Activated T-cell treated with anti-CD3 and anti-CD28 coated beads, Interleukin-2, amount 50 U/mL, for 72 hours (primary cell): ENCODE results near the gene ATG12. TPM values are rescaled to one million over a fixed set of nuclear protein-coding genes. Genes with fewer than 3 reads are reported as not detected.
"Not testable (repeated sequence)": the region's sequence is repeated elsewhere in the genome, so short reads cannot be mapped to it uniquely, and the experiment has no call there.

ENCODE experiments used
- ATAC-seq, 2 donors: fragments of 150-1000 bp; cut with Tn5 transposase; replicated peaks in 1 of 2; 2 replicates each; pipeline ENCODE4 v1.10.0; 2021; ENCODE audit warnings: moderate library complexity in 2 of 2, mild to moderate bottlenecking in 1 of 2
- DNase-seq, 2 donors: peaks; one replicate each; pipeline ENCODE4 v3.0.0; 2021 to 2022; ENCODE audit warnings: mixed read lengths in 1 of 2
- H3K27ac Mint-ChIP-seq: one replicate; pipeline ENCODE4 v1.8.0; 2022; ENCODE audit warnings: mild to moderate bottlenecking, moderate library complexity, mixed read lengths
- H3K27me3 Mint-ChIP-seq: one replicate; pipeline ENCODE4 v1.8.0; 2022; ENCODE audit warnings: low read depth, mixed read lengths
- H3K36me3 Mint-ChIP-seq, 2 donors: one replicate each; pipeline ENCODE4 v1.8.0; 2022; ENCODE audit warnings: mixed read lengths in 2 of 2, mild to moderate bottlenecking in 1 of 2; ENCODE audit not compliant: insufficient read depth in 2 of 2
- H3K4me1 Mint-ChIP-seq: one replicate; pipeline ENCODE4 v1.8.0; 2022; ENCODE audit warnings: low read depth, mixed read lengths
- H3K4me3 Mint-ChIP-seq, 2 donors: one replicate each; pipeline ENCODE4 v1.8.0; 2022; ENCODE audit warnings: mild to moderate bottlenecking in 2 of 2, mixed read lengths in 2 of 2, moderate library complexity in 2 of 2
- H3K9me3 Mint-ChIP-seq, 2 donors: one replicate each; pipeline ENCODE4 v1.8.0; 2022; ENCODE audit warnings: mixed read lengths in 2 of 2
- total RNA-seq, 2 donors: library from RNA; stranded (reverse); gene quantifications; one replicate each; pipeline ENCODE4 v1.2.3, GENCODE V29; 2022

ATG12 gene
- total RNA-seq, 2 donors from 2014 or later, result 43.0 to 50.0 TPM

DNA sequence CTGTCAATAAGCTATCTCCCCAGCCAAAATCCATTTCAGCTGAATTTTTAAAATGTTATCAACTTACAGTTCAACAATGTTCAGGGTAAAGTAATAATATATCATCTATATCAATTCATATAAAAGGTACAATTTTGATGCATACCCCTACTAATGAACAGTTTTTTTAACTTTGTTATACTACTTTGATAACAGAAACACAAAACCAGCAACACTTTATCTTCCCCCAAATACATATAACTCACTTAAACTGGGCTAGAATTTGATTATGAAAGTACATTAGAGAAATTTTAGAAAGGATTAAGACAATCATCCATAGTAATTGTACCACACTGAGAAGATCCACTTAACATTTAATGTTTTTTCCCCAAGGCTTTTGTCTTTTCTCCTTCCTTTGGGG, 30.0 kb downstream of the ATG12 start:
- DNase-seq (no peak), ATAC-seq (no peak)
- Mint-ChIP-seq H3K36me3 (no peaks in the 10 kb centered on the region), H3K4me1 (peaks cover 34% of the 10 kb centered on the region), H3K27me3 (peaks cover 49% of the 10 kb centered on the region), H3K4me3 (no peak overlapping the region), H3K27ac (no peak overlapping the region), H3K9me3 (no peaks in the 10 kb centered on the region)

DNA sequence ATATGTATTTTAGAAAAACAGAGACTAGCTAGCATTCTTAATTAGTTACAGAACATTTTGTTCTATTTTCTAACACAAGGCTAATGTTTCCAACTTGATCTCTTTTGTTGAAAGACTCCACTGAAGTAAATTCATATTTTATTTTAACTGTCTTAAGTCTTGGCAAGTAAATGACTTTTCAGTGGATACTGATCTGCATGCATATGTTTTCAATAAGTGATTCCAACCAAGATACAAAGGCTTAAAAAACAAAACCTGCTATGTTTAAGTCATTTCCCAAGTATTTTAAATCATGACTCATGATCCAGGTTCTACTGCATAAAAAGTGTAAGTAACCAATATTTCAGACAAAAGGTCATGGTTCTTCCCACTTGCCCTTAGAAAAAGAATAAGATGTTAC, 30.6 kb downstream of the ATG12 start:
- no peak overlapping the region for H3K27ac Mint-ChIP-seq
- H3K9me3 Mint-ChIP-seq, result no peaks in the 10 kb centered on the region
- H3K4me3 Mint-ChIP-seq, result no peak overlapping the region
- peaks cover 34% of the 10 kb centered on the region for H3K4me1 Mint-ChIP-seq
- DNase-seq, result no peak
- H3K36me3 Mint-ChIP-seq, result no peaks in the 10 kb centered on the region
- no peak for ATAC-seq
- H3K27me3 Mint-ChIP-seq, result peaks cover 46% of the 10 kb centered on the region

DNA sequence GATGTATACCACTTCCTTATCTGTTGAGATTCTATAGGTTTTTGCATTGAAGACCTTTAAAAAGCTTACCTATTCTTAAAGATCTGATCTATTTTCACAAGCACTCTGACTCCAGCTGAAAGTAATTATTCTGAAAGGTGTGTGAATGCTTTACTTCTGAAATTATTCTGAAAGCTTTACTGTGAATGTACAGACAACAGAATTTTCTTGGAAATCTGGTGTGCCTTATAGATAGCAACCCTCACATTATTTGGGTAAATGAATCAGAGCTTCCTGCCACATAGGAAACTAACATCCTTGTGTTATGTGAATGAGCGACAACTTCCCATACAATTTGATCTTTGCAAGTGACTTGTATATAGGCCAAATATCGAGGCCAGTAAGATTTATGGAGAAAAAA, 31.4 kb downstream of the ATG12 start:
- ATAC-seq (no peak), DNase-seq (no peak)
- Mint-ChIP-seq H3K27me3 (peaks cover 38% of the 10 kb centered on the region), H3K27ac (no peak overlapping the region), H3K4me1 (peaks cover 26% of the 10 kb centered on the region), H3K9me3 (no peaks in the 10 kb centered on the region), H3K36me3 (no peaks in the 10 kb centered on the region), H3K4me3 (no peak overlapping the region)

DNA sequence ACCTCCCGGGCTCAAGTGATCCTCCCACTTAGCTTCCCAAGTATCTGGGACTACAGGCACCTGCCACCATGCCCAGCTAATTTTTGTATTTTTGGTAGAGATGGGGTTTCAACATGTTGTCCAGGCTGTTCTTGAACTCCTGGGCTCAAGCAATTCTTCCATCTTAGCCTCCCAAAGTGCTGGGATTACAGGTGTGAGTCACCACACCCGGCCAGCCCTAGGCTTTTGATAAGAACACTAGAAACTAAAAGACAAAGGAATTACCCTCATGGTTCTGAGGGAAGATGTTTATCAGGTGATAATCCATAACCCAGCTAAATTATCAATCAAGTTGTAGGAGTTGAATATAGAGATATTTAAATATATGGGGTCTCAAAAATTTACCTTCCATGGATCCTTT, 33.3 kb downstream of the ATG12 start:
- not testable (repeated sequence) for H3K9me3 Mint-ChIP-seq, ATAC-seq, DNase-seq, H3K36me3 Mint-ChIP-seq, H3K27ac Mint-ChIP-seq, H3K4me3 Mint-ChIP-seq
- H3K4me1 Mint-ChIP-seq, result peaks cover 12% of the 10 kb centered on the region
- peaks cover 19% of the 10 kb centered on the region for H3K27me3 Mint-ChIP-seq

DNA sequence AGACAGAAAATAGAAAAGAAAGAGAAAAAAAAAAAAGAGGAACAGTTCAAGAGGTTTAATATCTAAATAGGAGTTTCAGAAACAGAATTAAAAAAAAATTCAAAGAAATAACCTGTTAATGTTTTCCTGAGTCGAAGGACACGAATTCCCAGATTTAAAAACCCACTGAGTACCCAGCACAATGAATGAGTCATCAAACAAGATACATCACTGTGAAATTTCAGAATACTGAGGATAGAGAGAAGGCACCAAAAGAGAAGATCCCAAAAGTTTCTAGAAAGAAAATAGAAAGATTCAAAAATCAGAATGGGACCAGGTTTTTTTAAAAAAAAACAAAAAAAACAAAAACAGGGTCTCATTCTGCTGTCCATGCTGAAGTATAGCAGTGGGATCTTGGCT, 33.7 kb downstream of the ATG12 start:
- peaks cover 17% of the 10 kb centered on the region for H3K27me3 Mint-ChIP-seq
- H3K27ac Mint-ChIP-seq, result no peak overlapping the region
- H3K36me3 Mint-ChIP-seq, result no peaks in the 10 kb centered on the region
- no peak overlapping the region for H3K4me3 Mint-ChIP-seq
- ATAC-seq, result no peak
- no peaks in the 10 kb centered on the region for H3K9me3 Mint-ChIP-seq
- no peak for DNase-seq
- peaks cover 12% of the 10 kb centered on the region for H3K4me1 Mint-ChIP-seq

DNA sequence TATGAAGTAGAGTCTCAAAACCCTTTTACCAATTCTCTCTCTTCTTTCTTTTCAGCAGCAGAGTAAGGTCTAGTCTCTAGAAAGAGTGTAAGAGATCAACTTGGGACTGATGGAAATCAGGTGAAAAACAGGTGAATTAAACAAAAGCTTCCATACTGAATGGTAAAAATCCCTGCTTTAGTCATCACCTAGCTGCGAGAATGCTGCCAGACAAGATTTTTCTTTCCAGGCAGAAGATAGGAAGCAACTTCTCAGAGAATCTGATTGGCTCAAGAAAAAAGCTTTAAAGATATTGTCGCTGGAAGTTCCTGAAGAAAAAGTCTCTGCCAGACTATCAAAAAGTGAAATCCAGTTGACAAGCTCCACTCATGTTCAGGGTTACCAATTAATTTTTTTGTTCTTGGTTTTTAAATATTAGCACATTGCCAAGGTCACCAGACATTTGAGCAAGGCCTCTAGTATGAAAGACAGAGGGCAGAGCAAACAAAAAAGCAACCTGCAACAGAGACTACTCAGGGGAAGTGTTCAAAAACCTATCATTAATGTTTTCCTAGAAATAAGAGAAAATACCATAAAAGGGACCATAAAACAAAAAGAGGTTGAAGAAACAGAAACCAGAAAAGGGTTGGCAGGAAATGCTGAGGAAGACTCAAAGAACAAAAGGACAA, 34.2 kb downstream of the ATG12 start:
- peaks cover 12% of the 10 kb centered on the region for H3K4me1 Mint-ChIP-seq
- ATAC-seq (no peak), DNase-seq (no peak)
- peaks cover 21% of the 10 kb centered on the region for H3K27me3 Mint-ChIP-seq
- H3K4me3 Mint-ChIP-seq, result no peak overlapping the region
- H3K9me3 Mint-ChIP-seq, result no peaks in the 10 kb centered on the region
- H3K36me3 Mint-ChIP-seq, result no peaks in the 10 kb centered on the region
- peak overlapping the region; percentile 36 for H3K27ac Mint-ChIP-seq

DNA sequence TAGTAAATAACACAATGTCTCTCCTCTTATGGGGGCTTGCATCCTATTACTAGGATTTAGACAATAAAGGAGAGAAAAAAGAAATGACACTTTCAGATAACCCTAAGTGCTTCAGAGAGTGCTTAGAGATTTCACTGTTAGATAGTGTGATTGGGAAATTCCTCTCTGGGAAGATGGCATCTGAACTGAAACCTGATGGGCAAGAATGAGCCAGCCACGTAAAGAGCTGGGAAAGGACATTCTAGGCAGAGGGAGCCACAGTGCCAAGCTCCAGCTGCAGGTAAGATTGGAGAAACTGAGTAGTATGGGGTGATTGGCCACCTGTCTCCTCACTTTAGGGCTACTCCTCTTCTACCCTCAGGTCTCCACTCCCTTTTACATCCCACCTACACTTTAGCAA, 39.4 kb downstream of the ATG12 start:
- H3K27me3 Mint-ChIP-seq, result peaks cover 31% of the 10 kb centered on the region
- no peak overlapping the region for H3K4me3 Mint-ChIP-seq
- no peak overlapping the region for H3K27ac Mint-ChIP-seq
- no peaks in the 10 kb centered on the region for H3K36me3 Mint-ChIP-seq
- no peaks in the 10 kb centered on the region for H3K4me1 Mint-ChIP-seq
- DNase-seq, result no peak
- no peaks in the 10 kb centered on the region for H3K9me3 Mint-ChIP-seq
- ATAC-seq, result no peak

DNA sequence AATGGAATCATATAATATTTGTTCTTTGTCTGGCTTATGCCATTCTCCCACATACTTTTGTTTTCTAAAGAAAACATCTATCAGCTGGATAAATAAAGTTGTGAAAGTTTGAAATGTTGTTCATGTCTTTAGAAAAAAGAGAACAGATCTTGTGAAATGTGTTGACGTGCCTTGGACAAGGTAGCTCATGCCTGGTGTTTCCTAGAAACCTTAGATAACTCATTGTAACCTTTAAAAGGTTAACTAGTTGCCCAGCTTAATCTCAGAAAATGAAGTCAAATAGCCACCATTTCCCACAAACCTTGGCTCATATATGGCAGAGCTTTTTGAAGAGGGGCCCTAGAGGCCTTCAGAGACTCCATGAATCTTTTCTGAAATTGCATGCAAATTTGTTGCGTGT, 40.2 kb downstream of the ATG12 start:
- H3K27me3 Mint-ChIP-seq, result peaks cover 31% of the 10 kb centered on the region
- no peaks in the 10 kb centered on the region for H3K9me3 Mint-ChIP-seq
- H3K4me3 Mint-ChIP-seq, result no peak overlapping the region
- no peaks in the 10 kb centered on the region for H3K4me1 Mint-ChIP-seq
- no peaks in the 10 kb centered on the region for H3K36me3 Mint-ChIP-seq
- DNase-seq (no peak), ATAC-seq (no peak)
- no peak overlapping the region for H3K27ac Mint-ChIP-seq

DNA sequence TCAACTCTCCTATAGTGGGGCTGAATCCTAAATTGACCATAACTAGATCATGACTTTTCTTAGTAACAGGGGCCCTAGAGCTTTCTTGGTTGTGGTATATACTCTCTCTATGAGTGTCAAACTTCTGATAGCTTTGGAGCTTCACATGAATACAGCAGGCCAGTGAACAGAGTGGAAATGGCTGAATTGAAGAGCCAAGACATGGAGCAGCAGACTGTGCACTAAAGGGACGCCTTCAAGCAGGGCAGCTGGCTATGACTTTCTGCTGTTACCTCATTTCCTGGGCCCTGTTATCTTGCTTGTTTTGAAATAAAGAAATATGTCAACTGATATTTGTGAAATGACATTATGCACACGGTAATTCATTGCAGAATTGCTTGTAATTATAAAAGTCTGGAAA, 41.3 kb downstream of the ATG12 start:
- H3K4me3 Mint-ChIP-seq, result no peak overlapping the region
- H3K4me1 Mint-ChIP-seq, result no peaks in the 10 kb centered on the region
- ATAC-seq, result no peak
- H3K27ac Mint-ChIP-seq, result no peak overlapping the region
- H3K36me3 Mint-ChIP-seq, result no peaks in the 10 kb centered on the region
- no peaks in the 10 kb centered on the region for H3K9me3 Mint-ChIP-seq
- no peak for DNase-seq
- H3K27me3 Mint-ChIP-seq, result peaks cover 31% of the 10 kb centered on the region

DNA sequence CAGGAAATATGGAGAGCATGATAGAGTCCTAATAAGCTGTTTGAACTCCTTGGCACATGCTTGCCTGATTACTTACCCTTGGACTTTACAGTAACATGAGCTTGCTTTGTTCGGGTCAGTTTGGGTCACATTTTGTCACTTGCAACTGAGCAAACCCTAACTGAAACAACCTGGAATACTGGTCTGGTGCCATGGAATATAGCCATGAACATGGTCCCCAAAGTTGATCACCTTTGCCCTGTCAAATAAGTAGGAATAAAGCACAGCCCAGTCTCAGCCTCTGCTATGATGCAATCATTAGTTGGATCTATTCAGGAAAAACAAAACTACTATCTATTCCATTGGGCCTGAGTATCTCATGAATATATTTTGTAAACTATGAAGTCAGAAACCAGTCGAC, 43.1 kb downstream of the ATG12 start:
- H3K4me1 Mint-ChIP-seq, result no peaks in the 10 kb centered on the region
- H3K27me3 Mint-ChIP-seq, result peaks cover 40% of the 10 kb centered on the region
- ATAC-seq, result no peak
- no peak overlapping the region for H3K27ac Mint-ChIP-seq
- no peak for DNase-seq
- H3K9me3 Mint-ChIP-seq, result no peaks in the 10 kb centered on the region
- no peak overlapping the region for H3K4me3 Mint-ChIP-seq
- no peaks in the 10 kb centered on the region for H3K36me3 Mint-ChIP-seq

DNA sequence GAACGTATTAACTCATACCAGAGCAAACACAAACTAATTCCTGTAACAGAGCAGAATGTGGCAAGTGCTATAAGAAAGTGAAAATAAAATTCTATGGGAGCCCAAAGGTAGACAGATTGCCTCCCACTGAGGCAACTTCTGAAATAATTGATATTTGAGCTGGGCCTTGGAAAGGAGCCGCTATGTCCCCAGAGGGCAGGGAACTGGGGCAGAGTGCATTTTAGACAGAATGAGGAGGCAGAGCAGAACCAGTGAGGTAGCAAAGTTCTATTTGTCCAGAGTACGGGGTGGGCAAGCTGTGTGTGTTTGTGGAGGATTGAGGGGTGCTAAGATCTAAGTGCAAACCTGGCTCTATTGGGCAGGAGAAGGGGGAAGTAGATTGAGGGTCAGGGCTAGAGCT, 44.7 kb downstream of the ATG12 start:
- no peak for ATAC-seq
- H3K9me3 Mint-ChIP-seq, result no peaks in the 10 kb centered on the region
- no peaks in the 10 kb centered on the region for H3K4me1 Mint-ChIP-seq
- no peak overlapping the region for H3K4me3 Mint-ChIP-seq
- peaks cover 43% of the 10 kb centered on the region for H3K27me3 Mint-ChIP-seq
- no peaks in the 10 kb centered on the region for H3K36me3 Mint-ChIP-seq
- no peak for DNase-seq
- no peak overlapping the region for H3K27ac Mint-ChIP-seq

DNA sequence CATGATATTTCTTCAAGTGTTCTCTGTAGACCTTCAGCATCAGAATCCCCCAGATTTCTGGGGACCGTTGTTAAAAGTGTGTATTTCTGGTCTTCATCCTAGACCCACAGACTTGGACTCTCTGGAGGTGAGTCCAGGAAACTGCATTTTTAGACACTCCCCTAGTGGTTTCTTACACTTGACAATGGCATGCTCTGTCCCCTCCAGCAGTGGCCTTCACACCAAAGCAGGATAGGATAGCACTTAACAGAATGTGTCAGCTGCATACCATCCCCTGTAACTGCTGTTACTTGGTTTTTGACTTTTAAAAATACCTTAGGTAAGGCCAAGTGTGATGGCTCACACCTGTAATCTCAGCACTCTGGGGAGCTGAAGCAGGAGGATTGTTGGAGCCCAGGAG, 45.7 kb downstream of the ATG12 start:
- peaks cover 45% of the 10 kb centered on the region for H3K27me3 Mint-ChIP-seq
- no peak overlapping the region for H3K4me3 Mint-ChIP-seq
- H3K27ac Mint-ChIP-seq, result no peak overlapping the region
- no peaks in the 10 kb centered on the region for H3K9me3 Mint-ChIP-seq
- H3K4me1 Mint-ChIP-seq, result no peaks in the 10 kb centered on the region
- ATAC-seq (no peak), DNase-seq (no peak)
- no peaks in the 10 kb centered on the region for H3K36me3 Mint-ChIP-seq

DNA sequence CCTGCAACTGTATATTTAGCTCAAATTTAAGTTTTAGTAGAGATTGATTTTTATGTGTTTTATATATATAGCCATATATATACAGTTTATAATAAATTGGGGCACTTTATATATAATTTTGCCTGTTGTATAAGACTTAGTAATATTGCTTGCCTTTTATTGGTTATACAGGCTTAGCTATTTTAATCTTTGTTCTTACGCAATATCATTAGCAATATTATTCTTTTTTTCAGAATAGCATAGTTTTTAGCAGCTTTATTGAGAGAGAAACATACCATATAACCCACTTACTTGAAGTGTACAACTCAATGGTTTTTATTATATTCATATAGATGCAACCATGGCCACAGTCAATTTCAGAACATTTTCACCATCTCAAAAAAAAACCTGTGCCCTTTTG, 52.9 kb downstream of the ATG12 start:
- Mint-ChIP-seq H3K27ac (no peak overlapping the region), H3K4me1 (no peaks in the 10 kb centered on the region), H3K4me3 (no peak overlapping the region), H3K36me3 (no peaks in the 10 kb centered on the region), H3K9me3 (peaks cover 3 to 4% of the 10 kb centered on the region in 2 donors), H3K27me3 (peaks cover 72% of the 10 kb centered on the region)
- no peak for DNase-seq
- ATAC-seq, result no peak

DNA sequence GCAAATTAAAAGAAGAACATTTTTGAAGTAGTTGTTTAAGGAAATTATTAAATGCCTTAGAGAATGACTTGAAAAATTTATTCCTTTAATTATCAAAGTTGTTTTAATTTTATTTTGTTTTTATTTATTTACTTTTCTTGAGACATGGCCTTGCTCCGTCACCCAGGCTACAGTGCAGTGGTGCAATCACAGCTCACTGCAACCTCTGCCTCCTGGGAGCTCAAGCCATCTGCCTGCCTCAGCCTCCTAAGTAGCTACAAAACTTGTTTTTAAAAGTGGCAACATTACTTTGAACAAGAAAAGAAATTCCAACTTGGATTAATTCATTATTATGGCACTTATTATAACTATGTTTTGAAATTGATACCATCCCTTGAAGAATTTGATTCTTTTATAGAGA, 53.9 kb downstream of the ATG12 start:
- Mint-ChIP-seq H3K4me3 (no peak overlapping the region), H3K4me1 (no peaks in the 10 kb centered on the region), H3K27ac (no peak overlapping the region), H3K9me3 (peaks cover 3 to 4% of the 10 kb centered on the region in 2 donors), H3K36me3 (no peaks in the 10 kb centered on the region), H3K27me3 (peaks cover 72% of the 10 kb centered on the region)
- no peak for ATAC-seq
- DNase-seq, result no peak
